HG02840 (cell line): ENCODE results near the gene TAB2.

Experiments used
- ATAC-seq: cut with Tn5 transposase; IDR thresholded peaks from one replicate; pipeline ENCODE4 v1.9.1; 2021; ENCODE audit warnings: mild to moderate bottlenecking, moderate library complexity, moderate number of reproducible peaks; ENCODE audit not compliant: unreplicated experiment, low FRiP score

The TAB2 gene

GRCh38 chr6:149317644-149318571 lies at the start of gene TAB2:
TAB2 (plus strand) TSS chr6:149317712; CDS start chr6:149369998, 52,286 bp downstream.
- peak; percentile 31 for ATAC-seq

GRCh38 chr6:149268146-149268545 lies 49.4 kb upstream of the TAB2 start:
- ATAC-seq, result no peak

GRCh38 chr6:149268768-149269167 lies 48.7 kb upstream of the TAB2 start:
- no peak for ATAC-seq

- ATAC-seq, result no peak
These were observed 46.9 kb upstream of the TAB2 start for GRCh38 chr6:149270616-149271015.

- ATAC-seq, result peak; percentile 53
These were observed 45.9 kb upstream of the TAB2 start for GRCh38 chr6:149271348-149272340.

GRCh38 chr6:149273318-149273717 lies 44.2 kb upstream of the TAB2 start:
- no peak for ATAC-seq

- no peak for ATAC-seq
These were observed 41.9 kb upstream of the TAB2 start for GRCh38 chr6:149275621-149276020.

GRCh38 chr6:149277621-149278020 lies 39.9 kb upstream of the TAB2 start:
- ATAC-seq, result no peak

- ATAC-seq, result no peak
These were observed 38.5 kb upstream of the TAB2 start for GRCh38 chr6:149278997-149279396.

- ATAC-seq, result no peak
These were observed 32.6 kb upstream of the TAB2 start for GRCh38 chr6:149284904-149285303.

GRCh38 chr6:149285626-149286025 lies 31.9 kb upstream of the TAB2 start:
- no peak for ATAC-seq

GRCh38 chr6:149286905-149287304 lies 30.6 kb upstream of the TAB2 start:
- no peak for ATAC-seq

GRCh38 chr6:149289192-149289781 lies 28.2 kb upstream of the TAB2 start:
- no peak for ATAC-seq

- ATAC-seq, result no peak
These were observed 27.5 kb upstream of the TAB2 start for GRCh38 chr6:149289966-149290365.

- no peak for ATAC-seq
These were observed 24.3 kb upstream of the TAB2 start for GRCh38 chr6:149293244-149293643.

GRCh38 chr6:149300563-149300962 lies 16.9 kb upstream of the TAB2 start:
- no peak for ATAC-seq

- ATAC-seq, result no peak
These were observed 14.8 kb upstream of the TAB2 start for GRCh38 chr6:149302723-149303122.

- ATAC-seq, result no peak
These were observed 14.0 kb upstream of the TAB2 start for GRCh38 chr6:149303468-149303867.

GRCh38 chr6:149305372-149305771 lies 12.1 kb upstream of the TAB2 start:
- no peak for ATAC-seq

GRCh38 chr6:149306967-149307366 lies 10.5 kb upstream of the TAB2 start:
- ATAC-seq, result no peak

- no peak for ATAC-seq
These were observed 6.2 kb upstream of the TAB2 start for GRCh38 chr6:149311293-149311692.
